Raji (cell line): ENCODE measurements around the gene FGFR3.

Experiments
- POLR2A ChIP-seq: IDR thresholded peaks from 2 replicates; pipeline ENCODE4 v1.6.1; 2011; ENCODE audit warnings: low read depth, low read length, control low read depth; ENCODE audit not compliant: insufficient read depth

Gene FGFR3

DNA sequence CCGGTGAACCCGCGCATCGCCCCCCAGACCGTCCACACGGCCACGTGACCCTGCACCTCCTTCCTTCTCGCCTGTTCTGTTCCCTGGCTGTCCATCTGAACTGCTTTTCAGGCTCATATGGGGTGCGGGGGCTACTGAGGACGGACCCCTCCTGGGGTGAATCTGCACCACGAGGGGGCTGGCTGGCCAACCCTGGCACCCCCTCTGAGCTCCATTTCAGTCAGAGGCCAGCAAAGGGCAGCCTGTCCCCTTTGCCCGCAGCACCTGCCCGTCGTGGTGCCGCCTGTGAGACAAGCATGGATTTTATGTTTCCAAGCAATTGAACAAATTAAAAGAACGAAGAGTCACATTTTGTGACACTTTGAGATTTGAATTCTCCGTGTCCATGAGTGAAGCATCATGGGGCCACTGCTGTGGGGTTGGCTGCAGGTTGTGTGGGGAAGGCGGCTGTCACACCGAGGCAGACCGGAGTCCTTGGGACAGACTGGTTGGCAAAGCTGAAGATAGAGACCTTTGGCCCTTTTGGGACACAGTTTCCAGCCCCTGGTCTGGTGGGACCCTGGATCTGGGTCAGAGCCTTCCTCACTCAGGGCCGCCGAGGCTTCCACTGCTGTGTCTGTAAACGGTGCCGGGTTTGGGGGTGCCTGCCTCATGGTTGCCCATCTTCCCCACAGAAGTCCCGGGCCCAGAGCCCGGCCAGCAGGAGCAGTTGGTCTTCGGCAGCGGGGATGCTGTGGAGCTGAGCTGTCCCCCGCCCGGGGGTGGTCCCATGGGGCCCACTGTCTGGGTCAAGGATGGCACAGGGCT is 5.7 kb downstream of the FGFR3 start:
- no peak for TF ChIP-seq POLR2A

GRCh38 chr4:1799387-1800375 is 6.6 kb downstream of the FGFR3 start:
- TF ChIP-seq POLR2A, result no peak

DNA sequence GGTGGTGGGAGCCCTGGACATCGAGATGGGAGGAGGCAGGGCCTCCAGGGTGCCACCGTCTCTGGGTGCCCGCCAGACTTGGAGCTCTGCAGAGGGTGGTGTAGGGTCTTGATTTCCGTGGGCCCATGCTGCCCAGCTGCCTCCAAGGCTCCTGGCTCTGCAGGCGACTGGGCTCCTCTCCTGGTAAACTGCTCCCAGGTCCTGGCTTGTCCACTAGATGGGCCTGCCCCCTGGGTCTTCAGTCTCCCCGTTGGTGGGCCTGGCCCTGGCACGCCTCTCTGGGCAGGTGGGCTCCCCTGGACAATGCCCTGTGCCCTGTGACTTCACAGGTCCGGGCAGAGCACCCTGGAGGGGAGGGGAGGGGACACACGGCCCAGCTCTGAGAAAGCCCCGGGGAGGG is 7.7 kb downstream of the FGFR3 start:
- no peak for TF ChIP-seq POLR2A

DNA sequence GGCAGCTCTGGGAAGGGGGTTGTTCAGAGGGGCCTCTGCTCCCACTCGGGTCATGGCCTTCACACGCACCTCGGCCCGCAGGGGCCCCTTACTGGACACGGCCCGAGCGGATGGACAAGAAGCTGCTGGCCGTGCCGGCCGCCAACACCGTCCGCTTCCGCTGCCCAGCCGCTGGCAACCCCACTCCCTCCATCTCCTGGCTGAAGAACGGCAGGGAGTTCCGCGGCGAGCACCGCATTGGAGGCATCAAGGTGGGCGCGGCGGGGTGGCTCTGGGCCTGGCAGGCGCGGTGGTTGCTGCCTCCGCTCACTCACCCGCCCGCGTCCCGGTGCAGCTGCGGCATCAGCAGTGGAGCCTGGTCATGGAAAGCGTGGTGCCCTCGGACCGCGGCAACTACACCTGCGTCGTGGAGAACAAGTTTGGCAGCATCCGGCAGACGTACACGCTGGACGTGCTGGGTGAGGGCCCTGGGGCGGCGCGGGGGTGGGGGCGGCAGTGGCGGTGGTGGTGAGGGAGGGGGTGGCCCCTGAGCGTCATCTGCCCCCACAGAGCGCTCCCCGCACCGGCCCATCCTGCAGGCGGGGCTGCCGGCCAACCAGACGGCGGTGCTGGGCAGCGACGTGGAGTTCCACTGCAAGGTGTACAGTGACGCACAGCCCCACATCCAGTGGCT is 8.3 kb downstream of the FGFR3 start:
- TF ChIP-seq POLR2A, result no peak

GRCh38 chr4:1802151-1802715 is 9.1 kb downstream of the FGFR3 start:
- TF ChIP-seq POLR2A, result no peak

DNA sequence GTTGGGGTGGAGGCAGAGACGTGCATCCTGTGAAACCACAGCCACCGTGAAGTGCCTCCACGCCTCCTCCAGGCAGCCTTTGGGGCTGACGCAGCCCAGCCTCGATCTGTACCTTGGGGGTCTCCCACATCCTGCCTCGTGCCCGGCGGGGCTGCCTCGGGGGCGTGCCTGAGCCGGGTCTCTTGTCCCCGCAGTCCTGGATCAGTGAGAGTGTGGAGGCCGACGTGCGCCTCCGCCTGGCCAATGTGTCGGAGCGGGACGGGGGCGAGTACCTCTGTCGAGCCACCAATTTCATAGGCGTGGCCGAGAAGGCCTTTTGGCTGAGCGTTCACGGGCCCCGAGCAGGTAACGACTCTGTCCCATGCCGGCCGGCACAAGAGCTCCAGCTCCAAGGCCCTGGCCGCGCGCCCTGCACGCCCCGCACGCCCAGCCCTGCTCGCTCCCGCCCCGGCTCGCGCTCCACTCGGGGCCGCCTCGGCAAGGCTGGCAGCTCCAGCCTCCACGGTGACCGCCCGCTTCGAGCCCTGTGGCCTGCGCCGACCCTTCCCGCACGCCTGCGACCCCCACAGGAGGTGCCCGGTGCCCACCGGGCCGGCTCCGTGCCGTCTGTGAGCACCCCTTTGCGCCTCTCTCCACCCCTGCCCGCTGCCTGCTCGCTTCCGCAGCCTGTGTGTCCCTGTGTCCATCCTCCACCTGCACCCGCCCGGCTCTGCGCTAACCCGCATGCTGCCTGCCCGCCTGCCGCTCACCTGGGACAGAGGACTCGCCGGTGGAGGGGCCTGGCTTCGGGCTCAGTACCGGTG is 9.8 kb downstream of the FGFR3 start:
- TF ChIP-seq POLR2A, result no peak

GRCh38 chr4:1803523-1804423 is 10.7 kb downstream of the FGFR3 start:
- TF ChIP-seq POLR2A, result no peak

DNA sequence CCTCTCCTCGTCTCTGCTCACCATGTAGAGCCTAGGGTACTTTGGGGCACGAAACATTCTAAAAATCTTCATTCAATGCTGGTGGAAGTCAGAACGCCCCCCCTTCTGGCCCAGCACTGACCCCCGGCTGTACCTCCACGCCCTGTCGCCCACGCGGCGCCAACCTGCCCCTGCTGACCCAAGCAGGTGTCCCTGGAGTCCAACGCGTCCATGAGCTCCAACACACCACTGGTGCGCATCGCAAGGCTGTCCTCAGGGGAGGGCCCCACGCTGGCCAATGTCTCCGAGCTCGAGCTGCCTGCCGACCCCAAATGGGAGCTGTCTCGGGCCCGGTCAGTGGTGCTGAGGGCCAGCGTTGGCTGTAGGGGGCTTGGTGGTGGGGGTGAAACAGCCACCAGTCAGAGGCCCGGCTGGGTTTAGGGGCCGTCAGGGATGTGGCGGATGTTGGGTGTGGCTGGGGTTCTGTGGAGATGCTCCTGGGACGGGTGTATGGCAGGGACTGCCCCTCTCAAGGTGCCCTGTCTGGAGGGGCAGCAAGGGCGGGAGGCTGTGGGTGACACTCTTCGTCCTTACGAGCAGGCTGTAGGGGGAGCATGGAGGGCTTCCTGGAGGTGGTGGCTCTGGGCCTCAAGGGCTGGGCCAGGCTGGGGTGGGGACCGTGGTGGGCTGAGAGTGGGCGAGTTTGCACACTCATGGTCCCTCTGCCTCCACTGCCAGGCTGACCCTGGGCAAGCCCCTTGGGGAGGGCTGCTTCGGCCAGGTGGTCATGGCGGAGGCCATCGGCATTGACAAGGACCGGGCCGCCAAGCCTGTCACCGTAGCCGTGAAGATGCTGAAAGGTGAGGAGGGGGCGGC is 11.8 kb downstream of the FGFR3 start:
- TF ChIP-seq POLR2A, result no peak

GRCh38 chr4:1805493-1806222 is 12.6 kb downstream of the FGFR3 start:
- TF ChIP-seq POLR2A, result no peak

- TF ChIP-seq POLR2A, result no peak
Observed at GRCh38 chr4:1806223-1806564, 13.1 kb downstream of the FGFR3 start.

- TF ChIP-seq POLR2A, result no peak
Observed at GRCh38 chr4:1806596-1807331, 13.7 kb downstream of the FGFR3 start.
